CD8-positive, alpha-beta memory T cell (primary cell): ENCODE measurements around the gene SEL1L3. TPM values are rescaled to one million over a fixed set of nuclear protein-coding genes. Genes with fewer than 3 reads are reported as not detected.

Experiments used
- polyA plus RNA-seq: library from polyadenylated mRNA; unstranded; fragments of 300-500 nt; fragmentation: Illumina TruSeq; gene quantifications from one replicate; pipeline ENCODE4 v1.2.3, GENCODE V29; 2021
- total RNA-seq, 2 experiments: library from RNA; stranded (reverse); gene quantifications; one replicate each; pipeline ENCODE4 v1.2.3, GENCODE V29; 2021

The SEL1L3 gene
- total and polyA plus RNA-seq, 3 experiments from 2014 or later, result 36.4 to 63.7 (median 46.2) TPM

Other genes with a start within 250 kb of the SEL1L3 start
- gene SLC34A2, start 207.1 kb downstream of the SEL1L3 start, total RNA-seq, result not detected
- gene SLC34A2, start 207.1 kb downstream of the SEL1L3 start, polyA plus RNA-seq, result not detected
- 10 to 100 TPM; 25.1 to 28.5 TPM for gene SMIM20, start 51.2 kb upstream of the SEL1L3 start, total RNA-seq
- 47.3 TPM for gene SMIM20, start 51.2 kb upstream of the SEL1L3 start, polyA plus RNA-seq